ENCODE measurements around the gene TEX261. TPM values are rescaled to one million over a fixed set of nuclear protein-coding genes. Genes with fewer than 3 reads are reported as not detected.
A peak's percentile ranks its signal among the peaks of the same experiment; 100 is the strongest.

The TEX261 gene
- total RNA-seq, 1 donor from 2014 or later = 29.0 TPM

- H3K4me1 ChIP-seq = peaks cover 18% of the 10 kb centered on the region
- DNase-seq (ENCODE audit: extremely low spot score in 2 of 2) = peak in 1 of 2 donors; percentile 43
- no peaks in the 10 kb centered on the region for H3K9me3 ChIP-seq
- H3K36me3 ChIP-seq = peaks cover 0 to 21% of the 10 kb centered on the region in 2 donors
- TF ChIP-seq POLR2A (IDR thresholded peaks at IDR 0.05) (no peak), CTCF (IDR thresholded peaks at IDR 0.05) (no peak), POLR2AphosphoS5 (IDR thresholded peaks at IDR 0.05; ENCODE audit: insufficient read depth in 1 of 2, low read depth in 1 of 2) (no peak)
- intact Hi-C loops (cut with DNase I) = no loop called here
- no peak overlapping the region for H3K27ac ChIP-seq
- no peak overlapping the region for H3K4me3 ChIP-seq
- H3K27me3 ChIP-seq = no peaks in the 10 kb centered on the region
Observed at GRCh38 chr2:70990216-70990615, 4.5 kb downstream of the TEX261 start.

GRCh38 chr2:70988726-70989648 lies 5.7 kb downstream of the TEX261 start:
- no peak overlapping the region for H3K27ac ChIP-seq
- H3K4me1 ChIP-seq = peaks cover 15% of the 10 kb centered on the region
- DNase-seq (ENCODE audit: extremely low spot score in 2 of 2) = peak; percentile 67 to 83
- no peaks in the 10 kb centered on the region for H3K9me3 ChIP-seq
- intact Hi-C loops (cut with DNase I) = no loop called here
- H3K4me3 ChIP-seq = no peak overlapping the region
- no peak for TF ChIP-seq POLR2A (IDR thresholded peaks at IDR 0.05)
- TF ChIP-seq CTCF (IDR thresholded peaks at IDR 0.05) = no peak
- TF ChIP-seq POLR2AphosphoS5 (IDR thresholded peaks at IDR 0.05; ENCODE audit: insufficient read depth in 1 of 2, low read depth in 1 of 2) = no peak
- no peaks in the 10 kb centered on the region for H3K27me3 ChIP-seq
- peaks cover 0 to 21% of the 10 kb centered on the region in 2 donors for H3K36me3 ChIP-seq

- Histone ChIP-seq H3K36me3 (peaks cover 0 to 21% of the 10 kb centered on the region in 2 donors), H3K4me3 (no peak overlapping the region), H3K27ac (no peak overlapping the region), H3K27me3 (no peaks in the 10 kb centered on the region), H3K9me3 (no peaks in the 10 kb centered on the region), H3K4me1 (peaks cover 7% of the 10 kb centered on the region)
- peak; percentile 67 to 79 for DNase-seq (ENCODE audit: extremely low spot score in 2 of 2)
- intact Hi-C loops (cut with DNase I) = no loop called here
- TF ChIP-seq CTCF (IDR thresholded peaks at IDR 0.05) = no peak
- TF ChIP-seq POLR2AphosphoS5 (IDR thresholded peaks at IDR 0.05; ENCODE audit: insufficient read depth in 1 of 2, low read depth in 1 of 2) = no peak
Observed at GRCh38 chr2:70988151-70988550, 6.5 kb downstream of the TEX261 start.

- intact Hi-C loops (cut with DNase I) = no loop called here
- H3K4me1 ChIP-seq = no peaks in the 10 kb centered on the region
- TF ChIP-seq CTCF (IDR thresholded peaks at IDR 0.05) = no peak
- no peak for TF ChIP-seq POLR2A (IDR thresholded peaks at IDR 0.05)
- no peak for TF ChIP-seq POLR2AphosphoS5 (IDR thresholded peaks at IDR 0.05; ENCODE audit: insufficient read depth in 1 of 2, low read depth in 1 of 2)
- peaks cover 0 to 21% of the 10 kb centered on the region in 2 donors for H3K36me3 ChIP-seq
- H3K27me3 ChIP-seq = no peaks in the 10 kb centered on the region
- H3K4me3 ChIP-seq = no peak overlapping the region
- H3K9me3 ChIP-seq = no peaks in the 10 kb centered on the region
- no peak overlapping the region for H3K27ac ChIP-seq
- no peak for DNase-seq (ENCODE audit: extremely low spot score in 2 of 2)
Observed at GRCh38 chr2:70987386-70987785, 7.3 kb downstream of the TEX261 start.
